ENCODE measurements around the gene CYP3A7. TPM values are rescaled to one million over a fixed set of nuclear protein-coding genes. Genes with fewer than 3 reads are reported as not detected.

The CYP3A7 gene
- total and polyA plus RNA-seq, 9 of the 15 experiments (the other 6 are each of a cell fraction or from before 2014, with no cell fraction given) = 0.20 TPM; not detected in 8

DNA sequence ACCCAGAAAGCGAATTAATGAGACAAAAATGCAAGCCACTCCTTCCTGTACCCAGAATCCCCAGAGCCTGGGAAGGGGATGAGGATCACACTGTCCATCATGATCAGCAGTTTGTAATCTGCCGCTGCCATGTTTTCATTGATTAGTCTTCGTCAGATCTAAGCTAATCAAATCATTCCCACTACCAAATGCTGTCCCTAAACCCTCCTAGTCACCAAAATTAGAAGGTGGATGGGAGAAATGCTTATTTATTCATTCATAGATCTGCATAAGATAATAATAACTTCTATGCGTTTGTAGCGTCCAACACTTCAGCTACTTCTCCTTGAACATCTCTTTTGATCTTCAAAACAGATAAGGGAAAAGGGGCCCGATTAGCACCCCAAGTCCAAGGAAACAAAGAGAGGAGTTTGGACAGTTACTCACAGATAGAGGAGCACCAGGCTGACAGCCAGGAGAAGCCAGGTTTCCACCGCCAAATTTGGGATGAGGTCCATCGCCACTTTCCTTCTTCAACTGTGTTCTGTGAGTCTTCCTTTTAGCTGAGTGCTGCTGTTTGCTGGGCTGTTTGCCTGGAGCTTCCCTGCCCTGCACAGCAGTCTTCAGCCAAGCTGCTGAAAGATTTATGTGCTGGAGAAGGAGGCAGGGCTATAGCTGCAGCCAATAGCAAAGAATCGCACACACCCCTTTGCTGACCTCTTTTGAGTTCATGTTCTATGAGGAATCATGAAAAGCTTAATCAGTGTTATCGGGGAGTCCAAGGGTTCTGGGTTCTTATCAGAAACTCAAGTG lies 55.4 kb downstream of the CYP3A7 start, which contains the start of gene CYP3A5 (continued):
- TF ChIP-seq FOXK1 (CRISPR knock-in tag; IDR thresholded peaks at IDR 0.05; ENCODE audit: borderline replicate concordance) = no peak
- no peak for TF ChIP-seq ARNT (IDR thresholded peaks at IDR 0.05)
- TF ChIP-seq, protein P1, sequence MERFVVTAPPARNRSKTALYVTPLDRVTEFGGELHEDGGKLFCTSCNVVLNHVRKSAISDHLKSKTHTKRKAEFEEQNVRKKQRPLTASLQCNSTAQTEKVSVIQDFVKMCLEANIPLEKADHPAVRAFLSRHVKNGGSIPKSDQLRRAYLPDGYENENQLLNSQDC (CRISPR knock-in tag; IDR thresholded peaks at IDR 0.05) = 0 out of 2 replicates have a peak, but pooled peaks have one; percentile 11
- peak; percentile 45; the same call in 1 of the 2 replicates for TF ChIP-seq RB1 (IDR thresholded peaks at IDR 0.05; ENCODE audit: low read depth)
- TF ChIP-seq ZFX (CRISPR knock-in tag; IDR thresholded peaks at IDR 0.05) = peak; percentile 31; the same call in 1 of the 2 replicates
- TF ChIP-seq, protein P2, sequence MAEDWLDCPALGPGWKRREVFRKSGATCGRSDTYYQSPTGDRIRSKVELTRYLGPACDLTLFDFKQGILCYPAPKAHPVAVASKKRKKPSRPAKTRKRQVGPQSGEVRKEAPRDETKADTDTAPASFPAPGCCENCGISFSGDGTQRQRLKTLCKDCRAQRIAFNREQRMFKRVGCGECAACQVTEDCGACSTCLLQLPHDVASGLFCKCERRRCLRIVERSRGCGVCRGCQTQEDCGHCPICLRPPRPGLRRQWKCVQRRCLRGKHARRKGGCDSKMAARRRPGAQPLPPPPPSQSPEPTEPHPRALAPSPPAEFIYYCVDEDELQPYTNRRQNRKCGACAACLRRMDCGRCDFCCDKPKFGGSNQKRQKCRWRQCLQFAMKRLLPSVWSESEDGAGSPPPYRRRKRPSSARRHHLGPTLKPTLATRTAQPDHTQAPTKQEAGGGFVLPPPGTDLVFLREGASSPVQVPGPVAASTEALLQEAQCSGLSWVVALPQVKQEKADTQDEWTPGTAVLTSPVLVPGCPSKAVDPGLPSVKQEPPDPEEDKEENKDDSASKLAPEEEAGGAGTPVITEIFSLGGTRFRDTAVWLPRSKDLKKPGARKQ (CRISPR knock-in tag; IDR thresholded peaks at IDR 0.05) = no peak
- no peak for TF ChIP-seq HMG20A (CRISPR knock-in tag; conservative IDR thresholded peaks at IDR 0.05)
- TF ChIP-seq, protein P3, sequence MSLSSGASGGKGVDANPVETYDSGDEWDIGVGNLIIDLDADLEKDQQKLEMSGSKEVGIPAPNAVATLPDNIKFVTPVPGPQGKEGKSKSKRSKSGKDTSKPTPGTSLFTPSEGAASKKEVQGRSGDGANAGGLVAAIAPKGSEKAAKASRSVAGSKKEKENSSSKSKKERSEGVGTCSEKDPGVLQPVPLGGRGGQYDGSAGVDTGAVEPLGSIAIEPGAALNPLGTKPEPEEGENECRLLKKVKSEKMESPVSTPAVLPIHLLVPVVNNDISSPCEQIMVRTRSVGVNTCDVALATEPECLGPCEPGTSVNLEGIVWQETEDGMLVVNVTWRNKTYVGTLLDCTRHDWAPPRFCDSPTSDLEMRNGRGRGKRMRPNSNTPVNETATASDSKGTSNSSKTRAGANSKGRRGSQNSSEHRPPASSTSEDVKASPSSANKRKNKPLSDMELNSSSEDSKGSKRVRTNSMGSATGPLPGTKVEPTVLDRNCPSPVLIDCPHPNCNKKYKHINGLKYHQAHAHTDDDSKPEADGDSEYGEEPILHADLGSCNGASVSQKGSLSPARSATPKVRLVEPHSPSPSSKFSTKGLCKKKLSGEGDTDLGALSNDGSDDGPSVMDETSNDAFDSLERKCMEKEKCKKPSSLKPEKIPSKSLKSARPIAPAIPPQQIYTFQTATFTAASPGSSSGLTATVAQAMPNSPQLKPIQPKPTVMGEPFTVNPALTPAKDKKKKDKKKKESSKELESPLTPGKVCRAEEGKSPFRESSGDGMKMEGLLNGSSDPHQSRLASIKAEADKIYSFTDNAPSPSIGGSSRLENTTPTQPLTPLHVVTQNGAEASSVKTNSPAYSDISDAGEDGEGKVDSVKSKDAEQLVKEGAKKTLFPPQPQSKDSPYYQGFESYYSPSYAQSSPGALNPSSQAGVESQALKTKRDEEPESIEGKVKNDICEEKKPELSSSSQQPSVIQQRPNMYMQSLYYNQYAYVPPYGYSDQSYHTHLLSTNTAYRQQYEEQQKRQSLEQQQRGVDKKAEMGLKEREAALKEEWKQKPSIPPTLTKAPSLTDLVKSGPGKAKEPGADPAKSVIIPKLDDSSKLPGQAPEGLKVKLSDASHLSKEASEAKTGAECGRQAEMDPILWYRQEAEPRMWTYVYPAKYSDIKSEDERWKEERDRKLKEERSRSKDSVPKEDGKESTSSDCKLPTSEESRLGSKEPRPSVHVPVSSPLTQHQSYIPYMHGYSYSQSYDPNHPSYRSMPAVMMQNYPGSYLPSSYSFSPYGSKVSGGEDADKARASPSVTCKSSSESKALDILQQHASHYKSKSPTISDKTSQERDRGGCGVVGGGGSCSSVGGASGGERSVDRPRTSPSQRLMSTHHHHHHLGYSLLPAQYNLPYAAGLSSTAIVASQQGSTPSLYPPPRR (CRISPR knock-in tag; IDR thresholded peaks at IDR 0.05; ENCODE audit: borderline replicate concordance) = no peak
- TF ChIP-seq, protein P4, sequence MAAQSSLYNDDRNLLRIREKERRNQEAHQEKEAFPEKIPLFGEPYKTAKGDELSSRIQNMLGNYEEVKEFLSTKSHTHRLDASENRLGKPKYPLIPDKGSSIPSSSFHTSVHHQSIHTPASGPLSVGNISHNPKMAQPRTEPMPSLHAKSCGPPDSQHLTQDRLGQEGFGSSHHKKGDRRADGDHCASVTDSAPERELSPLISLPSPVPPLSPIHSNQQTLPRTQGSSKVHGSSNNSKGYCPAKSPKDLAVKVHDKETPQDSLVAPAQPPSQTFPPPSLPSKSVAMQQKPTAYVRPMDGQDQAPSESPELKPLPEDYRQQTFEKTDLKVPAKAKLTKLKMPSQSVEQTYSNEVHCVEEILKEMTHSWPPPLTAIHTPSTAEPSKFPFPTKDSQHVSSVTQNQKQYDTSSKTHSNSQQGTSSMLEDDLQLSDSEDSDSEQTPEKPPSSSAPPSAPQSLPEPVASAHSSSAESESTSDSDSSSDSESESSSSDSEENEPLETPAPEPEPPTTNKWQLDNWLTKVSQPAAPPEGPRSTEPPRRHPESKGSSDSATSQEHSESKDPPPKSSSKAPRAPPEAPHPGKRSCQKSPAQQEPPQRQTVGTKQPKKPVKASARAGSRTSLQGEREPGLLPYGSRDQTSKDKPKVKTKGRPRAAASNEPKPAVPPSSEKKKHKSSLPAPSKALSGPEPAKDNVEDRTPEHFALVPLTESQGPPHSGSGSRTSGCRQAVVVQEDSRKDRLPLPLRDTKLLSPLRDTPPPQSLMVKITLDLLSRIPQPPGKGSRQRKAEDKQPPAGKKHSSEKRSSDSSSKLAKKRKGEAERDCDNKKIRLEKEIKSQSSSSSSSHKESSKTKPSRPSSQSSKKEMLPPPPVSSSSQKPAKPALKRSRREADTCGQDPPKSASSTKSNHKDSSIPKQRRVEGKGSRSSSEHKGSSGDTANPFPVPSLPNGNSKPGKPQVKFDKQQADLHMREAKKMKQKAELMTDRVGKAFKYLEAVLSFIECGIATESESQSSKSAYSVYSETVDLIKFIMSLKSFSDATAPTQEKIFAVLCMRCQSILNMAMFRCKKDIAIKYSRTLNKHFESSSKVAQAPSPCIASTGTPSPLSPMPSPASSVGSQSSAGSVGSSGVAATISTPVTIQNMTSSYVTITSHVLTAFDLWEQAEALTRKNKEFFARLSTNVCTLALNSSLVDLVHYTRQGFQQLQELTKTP (IDR thresholded peaks at IDR 0.05; ENCODE audit: low read depth in 1 of 2, partially characterized antibody in 2 of 2) = peak in 1 of 2 experiments; percentile 45
- TF ChIP-seq POLR2A (conservative IDR thresholded peaks at IDR 0.05) = peak; percentile 85
- TF ChIP-seq KAT7 (CRISPR knock-in tag; IDR thresholded peaks at IDR 0.05; ENCODE audit: borderline replicate concordance) = peak; percentile 46; the same call in 1 of the 2 replicates
- no peak for TF ChIP-seq ZC3H4 (CRISPR knock-in tag; IDR thresholded peaks at IDR 0.05; ENCODE audit: borderline replicate concordance)
